Kidney (tissue), 14 donors: ENCODE measurements around the gene C10orf120. TPM values are rescaled to one million over a fixed set of nuclear protein-coding genes. Genes with fewer than 3 reads are reported as not detected.

Experiments
- DNase-seq, 5 donors: peaks; one replicate each; pipeline ENCODE4 v3.0.0-alpha.2; 2013 to 2020
- FAIRE-seq: peaks from 2 replicates; lab custom pipeline; 2012; peaks lifted over from hg19 to GRCh38; lab: Jason Lieb, UNC
- H3K27ac ChIP-seq, 2 donors: one replicate each; pipeline ENCODE4 v1.7.0; 2013; ENCODE audit warnings: low read depth in 2 of 2, low read length in 2 of 2, inconsistent platforms in 1 of 2
- H3K27me3 ChIP-seq: one replicate; pipeline ENCODE4 v1.7.1; 2013; ENCODE audit warnings: low read length, inconsistent platforms; ENCODE audit not compliant: control insufficient read depth, insufficient read depth
- H3K36me3 ChIP-seq, 3 donors: one replicate each; pipeline versions ENCODE4 v1.7.0 to v1.7.1; 2013; ENCODE audit warnings: low read length in 3 of 3, control low read depth in 1 of 3, inconsistent platforms in 1 of 3; ENCODE audit not compliant: insufficient read depth in 3 of 3, control insufficient read depth in 2 of 3
- H3K4me1 ChIP-seq, 3 donors: one replicate each; pipeline versions ENCODE4 v1.7.0 to v1.7.1; 2013; ENCODE audit warnings: low read length in 3 of 3, inconsistent platforms in 1 of 3, low read depth in 1 of 3; ENCODE audit not compliant: control insufficient read depth in 2 of 3, insufficient read depth in 2 of 3
- H3K4me3 ChIP-seq, 3 donors: one replicate each; pipeline versions ENCODE4 v1.7.0 to v1.8.1; 2013; ENCODE audit warnings: low read length in 3 of 3, control low read depth in 1 of 3, inconsistent platforms in 1 of 3
- H3K9ac ChIP-seq, 3 donors: one replicate each; pipeline versions ENCODE4 v1.7.0 to v1.7.1; 2013; ENCODE audit warnings: low read length in 3 of 3, control low read depth in 1 of 3, inconsistent platforms in 1 of 3
- H3K9me3 ChIP-seq, 3 donors: one replicate each; pipeline versions ENCODE4 v1.7.0 to v1.7.1; 2013; ENCODE audit warnings: low read length in 3 of 3, control low read depth in 1 of 3, inconsistent platforms in 1 of 3; ENCODE audit not compliant: control insufficient read depth in 2 of 3, insufficient read depth in 1 of 3
- intact Hi-C: fragments of 100-400 bp; cut with DNase I; formaldehyde crosslinking; loops from one replicate; pipeline ENCODE4 v1.11.1; 2022
- polyA plus RNA-seq: library from polyadenylated mRNA; stranded (reverse); fragments of 350-450 nt; fragmentation: Illumina TruSeq; extraction: RNeasy Lipid Tissue Mini Kit (QIAGEN cat#74804); gene quantifications from one replicate; pipeline ENCODE4 v1.2.3, GENCODE V29; 2014; ENCODE audit warnings: low read depth, low replicate concordance; ENCODE audit not compliant: insufficient read depth
- total RNA-seq: library from RNA; stranded (reverse); fragmentation: NEBNext Ultra II Directional; extraction: Animal tissue kit (Norgen Biotek cat#: 25700); gene quantifications from one replicate; pipeline ENCODE4 v1.2.1, GENCODE V29; 2021
- TF ChIP-seq, protein P1 (sequence below): IDR thresholded peaks from 3 replicates; pipeline ENCODE4 v1.5.1; 2012; ENCODE audit warnings: mild to moderate bottlenecking, moderate library complexity, borderline replicate concordance; ENCODE audit not compliant: insufficient read depth; ENCODE audit errors: extremely low read depth
- donor health status: control.
- donor health status: control.
- donor health status: control.
- donor health status: control.
- donor health status: control.
- donor health status: DM: yes; HTN: yes; CAD: no.
- donor health status: Normal renal cell carcinoma (clear cell type).

Gene C10orf120
- total and polyA plus RNA-seq, 2 donors from 2014 or later = not detected

DNA sequence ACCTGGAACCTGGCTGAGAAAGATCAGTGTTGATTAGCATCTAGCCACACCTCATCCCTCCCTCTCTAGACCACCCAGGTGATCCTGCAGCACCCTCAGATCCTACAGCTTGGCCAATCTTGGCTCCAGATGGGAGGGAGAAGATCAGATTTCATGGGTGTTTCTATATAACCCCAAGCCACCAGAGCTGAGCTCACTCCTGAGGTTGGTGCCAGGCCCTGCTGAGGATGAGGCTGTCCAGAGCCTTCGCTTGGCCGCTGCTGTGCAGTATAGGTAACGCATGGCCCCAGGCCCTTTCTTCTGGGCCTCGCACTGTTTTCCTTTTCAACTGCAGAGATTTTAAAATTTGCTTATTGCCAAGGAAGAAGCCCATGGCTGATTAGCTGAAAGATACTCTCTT, 27.0 kb downstream of the C10orf120 start:
- no peak for FAIRE-seq
- TF ChIP-seq, protein P1, sequence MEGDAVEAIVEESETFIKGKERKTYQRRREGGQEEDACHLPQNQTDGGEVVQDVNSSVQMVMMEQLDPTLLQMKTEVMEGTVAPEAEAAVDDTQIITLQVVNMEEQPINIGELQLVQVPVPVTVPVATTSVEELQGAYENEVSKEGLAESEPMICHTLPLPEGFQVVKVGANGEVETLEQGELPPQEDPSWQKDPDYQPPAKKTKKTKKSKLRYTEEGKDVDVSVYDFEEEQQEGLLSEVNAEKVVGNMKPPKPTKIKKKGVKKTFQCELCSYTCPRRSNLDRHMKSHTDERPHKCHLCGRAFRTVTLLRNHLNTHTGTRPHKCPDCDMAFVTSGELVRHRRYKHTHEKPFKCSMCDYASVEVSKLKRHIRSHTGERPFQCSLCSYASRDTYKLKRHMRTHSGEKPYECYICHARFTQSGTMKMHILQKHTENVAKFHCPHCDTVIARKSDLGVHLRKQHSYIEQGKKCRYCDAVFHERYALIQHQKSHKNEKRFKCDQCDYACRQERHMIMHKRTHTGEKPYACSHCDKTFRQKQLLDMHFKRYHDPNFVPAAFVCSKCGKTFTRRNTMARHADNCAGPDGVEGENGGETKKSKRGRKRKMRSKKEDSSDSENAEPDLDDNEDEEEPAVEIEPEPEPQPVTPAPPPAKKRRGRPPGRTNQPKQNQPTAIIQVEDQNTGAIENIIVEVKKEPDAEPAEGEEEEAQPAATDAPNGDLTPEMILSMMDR = no peak
- Histone ChIP-seq H3K27me3 (no peaks in the 10 kb centered on the region), H3K9ac (no peak overlapping the region), H3K4me1 (no peaks in the 10 kb centered on the region), H3K36me3 (no peaks in the 10 kb centered on the region), H3K27ac (no peak overlapping the region), H3K9me3 (no peaks in the 10 kb centered on the region), H3K4me3 (no peak overlapping the region)
- intact Hi-C loops = no loop called here
- DNase-seq = no peak

DNA sequence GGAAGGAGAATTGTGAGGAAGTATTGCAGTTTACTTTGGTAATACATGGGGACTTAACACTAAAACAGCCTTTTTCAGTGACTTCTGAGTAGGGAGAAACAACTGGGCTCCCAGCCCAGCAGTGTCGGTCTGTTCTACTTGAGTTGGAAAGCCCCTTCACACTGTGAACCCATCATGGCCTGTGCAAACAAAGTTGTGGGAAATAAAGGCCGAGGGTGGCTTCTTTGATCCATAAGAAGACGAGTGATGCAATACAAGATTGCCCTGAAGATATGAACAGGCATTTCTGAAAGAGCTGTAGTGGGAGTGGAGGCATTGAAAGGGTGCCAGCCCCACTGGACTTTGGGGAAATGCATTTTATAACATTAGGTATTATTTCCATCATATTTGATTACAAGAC, 28.3 kb downstream of the C10orf120 start:
- Histone ChIP-seq H3K4me3 (no peak overlapping the region), H3K4me1 (no peaks in the 10 kb centered on the region), H3K27me3 (no peaks in the 10 kb centered on the region), H3K9me3 (no peaks in the 10 kb centered on the region), H3K36me3 (no peaks in the 10 kb centered on the region), H3K27ac (no peak overlapping the region), H3K9ac (no peak overlapping the region)
- FAIRE-seq = no peak
- TF ChIP-seq, protein P1 = no peak
- intact Hi-C loops = no loop called here
- no peak for DNase-seq

DNA sequence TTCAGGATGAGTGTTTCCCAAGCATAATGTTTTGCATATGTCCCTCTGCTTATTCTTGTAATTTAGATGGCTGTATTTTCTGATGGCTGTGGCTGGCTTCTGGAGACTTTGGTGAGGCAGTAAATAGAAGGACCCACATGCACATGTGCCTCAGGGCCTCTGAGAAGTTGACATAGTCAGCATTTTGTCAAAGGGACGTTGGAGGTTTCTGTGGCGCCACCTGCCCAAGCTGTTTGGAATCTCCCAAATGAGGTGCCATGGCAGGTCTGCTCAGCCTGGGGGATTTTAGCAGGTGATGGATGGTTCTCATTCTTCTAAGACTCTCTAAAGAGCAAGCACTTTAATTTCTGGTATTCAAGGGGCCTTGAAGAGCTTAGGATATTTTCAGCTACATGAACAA, 29.8 kb downstream of the C10orf120 start:
- TF ChIP-seq, protein P1 = no peak
- H3K9me3 ChIP-seq = no peaks in the 10 kb centered on the region
- H3K27me3 ChIP-seq = no peaks in the 10 kb centered on the region
- intact Hi-C loops = no loop called here
- no peak for FAIRE-seq
- no peaks in the 10 kb centered on the region for H3K4me1 ChIP-seq
- no peak overlapping the region for H3K27ac ChIP-seq
- H3K9ac ChIP-seq = no peak overlapping the region
- H3K36me3 ChIP-seq = no peaks in the 10 kb centered on the region
- H3K4me3 ChIP-seq = no peak overlapping the region
- no peak for DNase-seq

DNA sequence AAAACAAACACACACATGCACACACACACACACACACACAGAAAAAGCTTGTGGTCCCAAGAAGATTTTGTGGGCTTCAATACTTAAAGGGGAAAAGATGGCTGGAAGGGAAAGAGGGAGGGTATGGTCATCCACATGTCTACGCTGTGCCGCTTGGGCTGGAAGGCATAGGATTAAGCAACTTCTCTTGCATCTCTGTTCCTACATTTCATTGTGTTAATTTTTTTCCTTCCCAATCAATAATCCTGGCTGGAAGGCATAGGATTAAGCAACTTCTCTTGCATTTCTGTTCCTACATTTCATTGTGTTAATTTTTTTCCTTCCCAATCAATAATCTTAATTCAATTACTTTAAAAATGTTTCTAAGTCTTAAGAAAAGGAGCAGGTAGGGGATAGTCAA, 30.6 kb downstream of the C10orf120 start:
- H3K27ac ChIP-seq = no peak overlapping the region
- FAIRE-seq (no peak), DNase-seq (no peak)
- H3K36me3 ChIP-seq = no peaks in the 10 kb centered on the region
- TF ChIP-seq, protein P1 = no peak
- intact Hi-C loops = no loop called here
- no peaks in the 10 kb centered on the region for H3K4me1 ChIP-seq
- no peaks in the 10 kb centered on the region for H3K9me3 ChIP-seq
- H3K4me3 ChIP-seq = no peak overlapping the region
- no peak overlapping the region for H3K9ac ChIP-seq
- no peaks in the 10 kb centered on the region for H3K27me3 ChIP-seq
